ENCODE results near the gene MTHFSD.

GRCh38 chr16:86556576-86556975, 1.5 kb upstream of the MTHFSD start:
- TF ChIP-seq CTCF (IDR thresholded peaks at IDR 0.05; ENCODE audit: low read length) = no peak
- TF ChIP-seq EZH2phosphoT487 (IDR thresholded peaks at IDR 0.05; ENCODE audit: low read length) = no peak

Measured in MM.1S (cell line).